ENCODE results near the gene PTPRCAP. TPM values are rescaled to one million over a fixed set of nuclear protein-coding genes. Genes with fewer than 3 reads are reported as not detected.

PTPRCAP gene
- total and polyA plus RNA-seq, 10 of the 15 experiments (the other 5 are each of a cell fraction or from before 2014, with no cell fraction given), result 4.7 to 266 (median 125) TPM

DNA sequence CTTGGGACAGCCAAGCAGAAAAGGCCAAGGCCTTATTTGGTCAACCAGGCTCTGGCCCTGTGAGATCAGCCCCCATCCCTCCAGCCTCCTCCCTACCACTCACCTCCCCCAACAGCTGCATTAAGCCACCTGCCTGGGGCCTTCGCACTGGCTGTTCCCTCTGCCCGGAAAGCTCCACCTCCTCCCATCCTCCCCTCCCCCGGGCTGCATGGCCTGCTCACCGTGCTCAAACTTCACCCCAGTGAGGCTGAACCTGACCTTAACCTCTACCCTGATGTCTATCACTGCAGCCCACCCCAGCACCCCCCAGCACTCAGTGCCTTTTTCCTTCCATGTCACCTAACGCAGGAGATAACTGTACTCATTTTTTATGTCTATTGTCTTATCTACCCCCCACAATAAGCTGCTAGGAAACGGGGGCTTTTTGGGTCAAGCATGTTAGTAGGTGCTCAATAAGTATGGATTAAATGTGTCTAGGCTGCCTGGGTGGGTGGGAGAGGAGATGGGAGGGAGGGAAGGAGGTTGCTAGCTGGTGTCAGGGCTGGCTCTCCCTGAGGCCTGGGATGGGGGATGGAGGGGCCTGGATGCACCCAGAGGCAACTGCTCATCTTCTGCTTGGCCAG is 912 bp downstream of the PTPRCAP start (continued):
- TF ChIP-seq TCF7 (IDR thresholded peaks at IDR 0.05; ENCODE audit: borderline replicate concordance) (no peak), PAX8 (IDR thresholded peaks at IDR 0.05) (no peak), RBBP5 (conservative IDR thresholded peaks at IDR 0.05) (no peak), CBX5 (IDR thresholded peaks at IDR 0.05; ENCODE audit: low read depth) (no peak), EED (IDR thresholded peaks at IDR 0.05; ENCODE audit: low read depth) (peak; percentile 33; the same call in 1 of the 2 replicates), POLR2AphosphoS5 (IDR thresholded peaks at IDR 0.05; ENCODE audit: low read length) (peak; percentile 15), CBFB (IDR thresholded peaks at IDR 0.05; ENCODE audit: low read depth) (peak; percentile 58; the same call in 1 of the 2 replicates), PRDM15 (CRISPR knock-in tag; IDR thresholded peaks at IDR 0.05) (no peak), MEF2A (IDR thresholded peaks at IDR 0.05; ENCODE audit: insufficient read depth, low read depth, low read length) (peak; percentile 29; the same call in 1 of the 2 replicates), TCF3 (IDR thresholded peaks at IDR 0.05; ENCODE audit: borderline replicate concordance, insufficient read depth, low read depth, low read length) (peak; percentile 99), RCOR1 (conservative IDR thresholded peaks at IDR 0.05; ENCODE audit: low read depth, low read length) (no peak)
- TF ChIP-seq, protein P1, sequence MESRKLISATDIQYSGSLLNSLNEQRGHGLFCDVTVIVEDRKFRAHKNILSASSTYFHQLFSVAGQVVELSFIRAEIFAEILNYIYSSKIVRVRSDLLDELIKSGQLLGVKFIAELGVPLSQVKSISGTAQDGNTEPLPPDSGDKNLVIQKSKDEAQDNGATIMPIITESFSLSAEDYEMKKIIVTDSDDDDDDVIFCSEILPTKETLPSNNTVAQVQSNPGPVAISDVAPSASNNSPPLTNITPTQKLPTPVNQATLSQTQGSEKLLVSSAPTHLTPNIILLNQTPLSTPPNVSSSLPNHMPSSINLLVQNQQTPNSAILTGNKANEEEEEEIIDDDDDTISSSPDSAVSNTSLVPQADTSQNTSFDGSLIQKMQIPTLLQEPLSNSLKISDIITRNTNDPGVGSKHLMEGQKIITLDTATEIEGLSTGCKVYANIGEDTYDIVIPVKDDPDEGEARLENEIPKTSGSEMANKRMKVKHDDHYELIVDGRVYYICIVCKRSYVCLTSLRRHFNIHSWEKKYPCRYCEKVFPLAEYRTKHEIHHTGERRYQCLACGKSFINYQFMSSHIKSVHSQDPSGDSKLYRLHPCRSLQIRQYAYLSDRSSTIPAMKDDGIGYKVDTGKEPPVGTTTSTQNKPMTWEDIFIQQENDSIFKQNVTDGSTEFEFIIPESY (IDR thresholded peaks at IDR 0.05), result no peak
- TF ChIP-seq, protein P2, sequence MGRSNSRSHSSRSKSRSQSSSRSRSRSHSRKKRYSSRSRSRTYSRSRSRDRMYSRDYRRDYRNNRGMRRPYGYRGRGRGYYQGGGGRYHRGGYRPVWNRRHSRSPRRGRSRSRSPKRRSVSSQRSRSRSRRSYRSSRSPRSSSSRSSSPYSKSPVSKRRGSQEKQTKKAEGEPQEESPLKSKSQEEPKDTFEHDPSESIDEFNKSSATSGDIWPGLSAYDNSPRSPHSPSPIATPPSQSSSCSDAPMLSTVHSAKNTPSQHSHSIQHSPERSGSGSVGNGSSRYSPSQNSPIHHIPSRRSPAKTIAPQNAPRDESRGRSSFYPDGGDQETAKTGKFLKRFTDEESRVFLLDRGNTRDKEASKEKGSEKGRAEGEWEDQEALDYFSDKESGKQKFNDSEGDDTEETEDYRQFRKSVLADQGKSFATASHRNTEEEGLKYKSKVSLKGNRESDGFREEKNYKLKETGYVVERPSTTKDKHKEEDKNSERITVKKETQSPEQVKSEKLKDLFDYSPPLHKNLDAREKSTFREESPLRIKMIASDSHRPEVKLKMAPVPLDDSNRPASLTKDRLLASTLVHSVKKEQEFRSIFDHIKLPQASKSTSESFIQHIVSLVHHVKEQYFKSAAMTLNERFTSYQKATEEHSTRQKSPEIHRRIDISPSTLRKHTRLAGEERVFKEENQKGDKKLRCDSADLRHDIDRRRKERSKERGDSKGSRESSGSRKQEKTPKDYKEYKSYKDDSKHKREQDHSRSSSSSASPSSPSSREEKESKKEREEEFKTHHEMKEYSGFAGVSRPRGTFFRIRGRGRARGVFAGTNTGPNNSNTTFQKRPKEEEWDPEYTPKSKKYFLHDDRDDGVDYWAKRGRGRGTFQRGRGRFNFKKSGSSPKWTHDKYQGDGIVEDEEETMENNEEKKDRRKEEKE (IDR thresholded peaks at IDR 0.05), result no peak
- TF ChIP-seq, protein P3, sequence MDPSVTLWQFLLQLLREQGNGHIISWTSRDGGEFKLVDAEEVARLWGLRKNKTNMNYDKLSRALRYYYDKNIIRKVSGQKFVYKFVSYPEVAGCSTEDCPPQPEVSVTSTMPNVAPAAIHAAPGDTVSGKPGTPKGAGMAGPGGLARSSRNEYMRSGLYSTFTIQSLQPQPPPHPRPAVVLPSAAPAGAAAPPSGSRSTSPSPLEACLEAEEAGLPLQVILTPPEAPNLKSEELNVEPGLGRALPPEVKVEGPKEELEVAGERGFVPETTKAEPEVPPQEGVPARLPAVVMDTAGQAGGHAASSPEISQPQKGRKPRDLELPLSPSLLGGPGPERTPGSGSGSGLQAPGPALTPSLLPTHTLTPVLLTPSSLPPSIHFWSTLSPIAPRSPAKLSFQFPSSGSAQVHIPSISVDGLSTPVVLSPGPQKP (IDR thresholded peaks at IDR 0.05; ENCODE audit: low read depth, low read length), result peak; percentile 57
- TF ChIP-seq, protein P4, sequence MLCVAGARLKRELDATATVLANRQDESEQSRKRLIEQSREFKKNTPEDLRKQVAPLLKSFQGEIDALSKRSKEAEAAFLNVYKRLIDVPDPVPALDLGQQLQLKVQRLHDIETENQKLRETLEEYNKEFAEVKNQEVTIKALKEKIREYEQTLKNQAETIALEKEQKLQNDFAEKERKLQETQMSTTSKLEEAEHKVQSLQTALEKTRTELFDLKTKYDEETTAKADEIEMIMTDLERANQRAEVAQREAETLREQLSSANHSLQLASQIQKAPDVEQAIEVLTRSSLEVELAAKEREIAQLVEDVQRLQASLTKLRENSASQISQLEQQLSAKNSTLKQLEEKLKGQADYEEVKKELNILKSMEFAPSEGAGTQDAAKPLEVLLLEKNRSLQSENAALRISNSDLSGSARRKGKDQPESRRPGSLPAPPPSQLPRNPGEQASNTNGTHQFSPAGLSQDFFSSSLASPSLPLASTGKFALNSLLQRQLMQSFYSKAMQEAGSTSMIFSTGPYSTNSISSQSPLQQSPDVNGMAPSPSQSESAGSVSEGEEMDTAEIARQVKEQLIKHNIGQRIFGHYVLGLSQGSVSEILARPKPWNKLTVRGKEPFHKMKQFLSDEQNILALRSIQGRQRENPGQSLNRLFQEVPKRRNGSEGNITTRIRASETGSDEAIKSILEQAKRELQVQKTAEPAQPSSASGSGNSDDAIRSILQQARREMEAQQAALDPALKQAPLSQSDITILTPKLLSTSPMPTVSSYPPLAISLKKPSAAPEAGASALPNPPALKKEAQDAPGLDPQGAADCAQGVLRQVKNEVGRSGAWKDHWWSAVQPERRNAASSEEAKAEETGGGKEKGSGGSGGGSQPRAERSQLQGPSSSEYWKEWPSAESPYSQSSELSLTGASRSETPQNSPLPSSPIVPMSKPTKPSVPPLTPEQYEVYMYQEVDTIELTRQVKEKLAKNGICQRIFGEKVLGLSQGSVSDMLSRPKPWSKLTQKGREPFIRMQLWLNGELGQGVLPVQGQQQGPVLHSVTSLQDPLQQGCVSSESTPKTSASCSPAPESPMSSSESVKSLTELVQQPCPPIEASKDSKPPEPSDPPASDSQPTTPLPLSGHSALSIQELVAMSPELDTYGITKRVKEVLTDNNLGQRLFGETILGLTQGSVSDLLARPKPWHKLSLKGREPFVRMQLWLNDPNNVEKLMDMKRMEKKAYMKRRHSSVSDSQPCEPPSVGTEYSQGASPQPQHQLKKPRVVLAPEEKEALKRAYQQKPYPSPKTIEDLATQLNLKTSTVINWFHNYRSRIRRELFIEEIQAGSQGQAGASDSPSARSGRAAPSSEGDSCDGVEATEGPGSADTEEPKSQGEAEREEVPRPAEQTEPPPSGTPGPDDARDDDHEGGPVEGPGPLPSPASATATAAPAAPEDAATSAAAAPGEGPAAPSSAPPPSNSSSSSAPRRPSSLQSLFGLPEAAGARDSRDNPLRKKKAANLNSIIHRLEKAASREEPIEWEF (IDR thresholded peaks at IDR 0.05; ENCODE audit: insufficient replicate concordance, low read depth, low read length), result no peak

All from GM12878 (cell line).